Measurements from ENCODE around the gene ETF1.
A peak's percentile ranks its signal among the peaks of the same experiment; 100 is the strongest.
"Not testable (repeated sequence)": the region's sequence is repeated elsewhere in the genome, so short reads cannot be mapped to it uniquely, and the experiment has no call there.

The ETF1 gene

GRCh38 chr5:138482638-138483037 is 60.4 kb downstream of the ETF1 start:
- no peak for DNase-seq

DNA sequence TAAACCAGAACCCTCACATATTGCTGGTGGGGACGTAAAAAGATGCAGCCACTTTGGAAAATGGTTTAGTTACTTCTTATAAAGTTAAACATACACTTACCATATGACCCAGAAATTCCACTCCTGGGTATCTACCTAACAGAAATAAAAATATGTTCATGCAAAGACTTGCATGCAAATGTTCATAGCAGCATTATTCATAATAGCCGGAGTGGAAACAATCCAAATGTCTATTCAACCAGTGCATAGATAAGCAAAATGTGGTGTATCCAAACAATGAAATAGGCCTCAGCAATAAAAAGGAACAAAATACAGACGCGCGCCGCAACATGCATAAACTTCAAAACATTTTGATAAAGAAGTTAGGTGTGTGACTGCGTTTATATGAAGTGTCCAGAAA is 66.1 kb downstream of the ETF1 start:
- no peak for DNase-seq

DNA sequence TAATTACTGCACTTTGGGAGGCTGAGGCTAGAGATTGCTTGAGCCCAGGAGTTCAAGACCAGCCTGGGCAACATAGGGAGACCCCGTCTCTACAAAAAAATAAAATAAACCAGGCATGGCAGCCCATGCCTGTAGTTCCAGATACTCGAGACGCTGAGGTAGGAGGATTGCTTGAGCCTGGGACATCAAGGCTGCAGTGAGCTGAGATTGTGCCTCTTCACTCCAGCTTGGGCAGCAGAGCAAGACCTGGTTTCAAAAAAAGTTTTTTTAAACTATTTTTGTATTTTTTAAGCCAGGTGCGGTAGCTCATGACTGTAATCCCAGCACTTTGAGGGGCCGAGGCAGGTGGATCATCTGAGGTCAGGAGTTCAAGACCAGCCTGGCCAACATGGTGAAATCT is 69.9 kb downstream of the ETF1 start:
- DNase-seq, result not testable (repeated sequence)

- DNase-seq, result no peak
These were observed 70.7 kb downstream of the ETF1 start for GRCh38 chr5:138472353-138472752.

DNA sequence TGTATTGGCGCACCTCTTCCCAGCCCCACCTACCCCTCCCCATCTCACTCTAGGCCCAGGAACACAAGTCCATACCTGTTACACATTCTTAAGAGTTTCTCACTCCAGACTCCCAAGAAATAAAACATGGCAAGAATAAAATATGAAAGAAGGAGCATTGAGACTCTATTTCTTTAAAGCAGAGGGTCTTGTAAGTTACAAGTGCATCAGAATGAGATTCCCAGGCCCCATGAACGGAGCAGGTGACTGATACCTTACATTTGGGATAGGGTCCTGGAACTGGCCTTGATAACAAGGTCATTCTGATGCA is 72.0 kb downstream of the ETF1 start:
- DNase-seq, result no peak

DNA sequence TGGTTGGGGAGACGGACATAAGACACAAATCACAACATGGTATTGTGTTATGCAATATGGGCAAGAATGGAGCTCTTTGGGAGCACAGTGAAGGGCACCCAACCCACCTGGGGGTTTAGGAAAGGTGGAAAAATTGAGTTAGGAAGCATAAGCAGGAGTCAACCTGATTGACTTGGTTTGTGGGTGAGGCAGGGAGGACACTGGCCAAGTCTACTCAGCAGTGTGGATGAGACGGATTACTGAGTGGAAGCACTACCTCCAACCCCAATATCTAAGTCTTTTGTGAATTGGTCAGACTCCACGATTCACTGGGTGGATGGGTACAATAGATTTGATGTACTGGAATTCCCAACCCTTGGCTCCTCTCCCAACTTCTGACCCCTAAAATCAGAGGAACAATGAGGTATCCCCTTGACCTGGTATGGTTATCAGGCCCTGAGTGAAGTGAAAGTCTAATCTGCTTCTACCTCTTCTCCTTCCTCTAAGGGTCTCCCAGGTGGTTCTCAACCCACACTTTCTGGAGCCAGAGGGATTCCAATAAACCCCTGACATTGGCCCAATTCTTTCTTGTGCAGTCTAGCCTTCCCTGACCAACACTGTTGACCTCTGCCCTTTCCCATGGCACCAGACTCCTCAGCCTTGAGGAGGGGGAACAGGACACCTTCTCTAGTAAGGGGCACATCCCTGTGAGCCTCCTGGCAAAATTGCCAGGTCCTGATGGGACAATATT is 72.5 kb downstream of the ETF1 start:
- no peak for DNase-seq

- DNase-seq, result no peak
These were observed 73.3 kb downstream of the ETF1 start for GRCh38 chr5:138469540-138470321.

DNA sequence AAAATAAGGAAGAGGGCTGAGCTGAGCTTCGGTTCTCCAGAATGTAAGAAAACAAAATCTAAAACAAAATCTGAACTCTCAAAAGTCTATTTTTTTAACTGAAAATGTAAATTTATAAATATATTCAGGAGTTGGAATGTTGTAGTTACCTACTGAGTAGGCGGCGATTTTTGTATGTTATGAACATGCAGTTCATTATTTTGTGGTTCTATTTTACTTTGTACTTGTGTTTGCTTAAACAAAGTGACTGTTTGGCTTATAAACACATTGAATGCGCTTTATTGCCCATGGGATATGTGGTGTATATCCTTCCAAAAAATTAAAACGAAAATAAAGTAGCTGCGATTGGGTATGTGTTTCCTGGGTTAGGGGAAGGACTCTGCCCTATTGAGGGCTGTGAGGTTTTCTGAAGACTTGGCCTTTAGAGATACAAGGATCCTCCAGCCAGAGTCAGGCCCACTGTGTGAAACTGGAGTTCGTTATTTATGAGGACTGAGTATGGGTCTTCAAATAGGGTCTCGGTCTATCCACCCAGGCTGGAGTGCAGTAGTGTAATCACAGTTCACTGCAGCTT is 74.0 kb downstream of the ETF1 start:
- no peak for DNase-seq

DNA sequence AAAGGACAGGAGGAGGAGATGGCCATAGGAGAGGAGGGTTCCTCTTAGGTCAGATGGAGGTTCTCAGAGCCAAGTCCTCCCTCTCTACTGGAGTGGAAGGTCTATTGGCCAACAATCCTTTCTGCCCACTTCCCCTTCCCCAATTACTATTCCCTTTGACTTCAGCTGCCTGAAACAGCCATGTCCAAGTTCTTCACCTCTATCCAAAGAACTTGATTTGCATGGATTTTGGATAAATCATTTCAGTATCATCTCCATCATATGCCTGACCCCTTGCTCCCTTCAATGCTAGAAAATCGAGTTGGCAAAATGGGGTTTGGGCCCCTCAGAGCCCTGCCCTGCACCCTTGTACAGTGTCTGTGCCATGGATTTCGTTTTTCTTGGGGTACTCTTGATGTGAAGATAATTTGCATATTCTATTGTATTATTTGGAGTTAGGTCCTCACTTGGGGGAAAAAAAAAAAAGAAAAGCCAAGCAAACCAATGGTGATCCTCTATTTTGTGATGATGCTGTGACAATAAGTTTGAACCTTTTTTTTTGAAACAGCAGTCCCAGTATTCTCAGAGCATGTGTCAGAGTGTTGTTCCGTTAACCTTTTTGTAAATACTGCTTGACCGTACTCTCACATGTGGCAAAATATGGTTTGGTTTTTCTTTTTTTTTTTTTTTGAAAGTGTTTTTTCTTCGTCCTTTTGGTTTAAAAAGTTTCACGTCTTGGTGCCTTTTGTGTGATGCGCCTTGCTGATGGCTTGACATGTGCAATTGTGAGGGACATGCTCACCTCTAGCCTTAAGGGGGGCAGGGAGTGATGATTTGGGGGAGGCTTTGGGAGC is 74.7 kb downstream of the ETF1 start:
- no peak for DNase-seq

GRCh38 chr5:138467711-138468132 is 75.3 kb downstream of the ETF1 start:
- DNase-seq, result no peak

GRCh38 chr5:138466900-138467710 is 75.9 kb downstream of the ETF1 start:
- no peak for DNase-seq

GRCh38 chr5:138466125-138466899 is 76.7 kb downstream of the ETF1 start:
- no peak for DNase-seq

GRCh38 chr5:138465261-138466124 is 77.5 kb downstream of the ETF1 start, which contains the start of gene EGR1:
Gene EGR1, plus strand, starts transcription at chr5:138465479. Its CDS starts 283 bp downstream, at chr5:138465762.
- DNase-seq, result peak; percentile 92 to 95

GRCh38 chr5:138464388-138465260 is 78.4 kb downstream of the ETF1 start:
- peak; percentile 93 to 96 for DNase-seq

DNA sequence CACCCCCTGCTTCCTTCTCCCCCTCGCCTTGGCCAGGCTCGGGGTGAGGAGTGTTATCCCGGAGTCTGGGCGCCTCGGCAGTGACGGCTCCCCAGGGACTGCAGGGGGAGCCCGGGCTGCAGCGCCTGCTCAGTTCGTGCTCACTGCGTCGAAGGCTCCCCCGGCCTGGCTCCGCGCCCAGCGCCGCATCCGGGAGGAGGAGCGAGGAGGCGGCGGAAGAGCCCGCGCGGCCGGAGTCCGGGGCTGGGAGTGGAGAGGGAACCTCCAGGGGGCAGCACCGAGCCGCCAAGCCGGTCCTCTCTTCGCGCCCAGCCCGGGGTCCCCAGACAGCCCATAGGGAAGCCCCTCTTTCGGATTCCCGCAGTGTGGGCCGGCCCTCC is 79.0 kb downstream of the ETF1 start:
- peak; percentile 93 to 95 for DNase-seq

DNA sequence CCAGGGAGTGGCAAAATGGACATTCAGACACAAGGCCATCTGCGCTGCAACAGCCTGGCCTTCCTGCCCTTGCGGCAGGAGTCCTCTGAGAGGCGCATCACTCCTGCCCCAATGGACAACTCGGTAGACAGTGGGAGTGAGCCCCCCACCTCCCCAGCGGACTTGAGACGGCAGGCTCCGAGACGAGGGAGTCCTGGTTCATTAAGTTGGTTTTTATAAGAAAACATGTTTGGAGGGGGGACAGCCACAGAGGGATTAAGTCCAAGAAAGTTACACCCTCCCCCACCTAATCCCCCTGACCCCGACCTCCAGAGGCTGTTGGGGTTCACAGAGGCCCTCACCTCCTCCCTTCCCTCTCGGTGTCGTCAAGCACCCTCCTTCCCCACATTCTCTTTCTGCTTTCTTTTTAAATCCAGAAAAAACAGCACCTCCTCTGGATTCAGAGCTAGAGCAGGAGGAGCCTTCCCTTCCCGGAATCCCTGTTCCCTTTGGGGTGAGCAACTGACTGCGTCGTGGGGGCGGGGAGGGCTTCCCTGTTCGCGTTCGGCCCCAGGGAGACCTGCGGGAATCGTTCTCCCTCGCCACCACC is 79.5 kb downstream of the ETF1 start:
- no peak for DNase-seq

- DNase-seq, result no peak
These were observed 81.5 kb downstream of the ETF1 start for GRCh38 chr5:138461343-138462125.

GRCh38 chr5:138460032-138460693 is 82.9 kb downstream of the ETF1 start:
- no peak for DNase-seq

Data from stimulated activated CD4-positive, alpha-beta T cell treated with anti-CD3 and anti-CD28 coated beads, Interleukin-2, amount 100 ng/mL, for 24 hours (primary cell).